Sciatic nerve (tissue), 2 donors: ENCODE data around the gene CCDC102B. TPM values are rescaled to one million over a fixed set of nuclear protein-coding genes. Genes with fewer than 3 reads are reported as not detected.
"Not testable (repeated sequence)": the region's sequence is repeated elsewhere in the genome, so short reads cannot be mapped to it uniquely, and the experiment has no call there.

Source experiments
- ATAC-seq: fragments of 200-7000 bp; cut with Tn5 transposase; one replicate; pipeline ENCODE4 v1.9.1; 2020; ENCODE audit warnings: mild to moderate bottlenecking, moderate library complexity
- DNase-seq: peaks from one replicate; pipeline ENCODE4 v3.0.0-alpha.2; 2020; ENCODE audit warnings: low spot score
- intact Hi-C: fragments of 100-400 bp; cut with DNase I; formaldehyde crosslinking; loops from one replicate; pipeline ENCODE4 v1.14.2; 2022
- total RNA-seq: library from RNA; stranded (reverse); fragmentation: NEBNext Ultra II Directional; extraction: Animal tissue kit (Norgen Biotek cat#: 25700); gene quantifications from one replicate; pipeline ENCODE4 v1.2.1, GENCODE V29; 2021
- donor health status: DM: no; HTN: no; CAD: no.
- donor health status: DM: no; HTN: no; CAD: no.

The CCDC102B gene
- total RNA-seq, 1 donor from 2014 or later = 16.5 TPM

DNA sequence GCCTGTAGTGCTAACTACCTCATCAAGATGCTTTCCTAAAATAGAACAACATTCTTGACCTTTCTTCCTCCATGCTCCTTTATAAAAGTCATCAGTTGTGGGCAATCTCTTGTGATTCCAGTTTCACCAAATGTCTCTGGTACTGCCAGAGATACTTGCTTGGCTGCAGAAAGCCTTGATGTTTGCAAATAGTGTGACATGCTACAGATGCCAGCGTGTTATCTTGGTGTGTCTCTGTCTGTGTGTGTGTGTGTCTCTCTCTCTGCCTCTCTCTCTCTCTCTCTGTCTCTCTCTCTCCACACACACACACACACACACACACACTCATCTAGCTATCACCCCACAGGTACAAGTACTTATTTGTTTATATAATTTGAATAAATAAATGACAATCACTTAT is 146.9 kb downstream of the CCDC102B start:
- no peak for DNase-seq
- no peak for ATAC-seq
- intact Hi-C loops = no loop called here

DNA sequence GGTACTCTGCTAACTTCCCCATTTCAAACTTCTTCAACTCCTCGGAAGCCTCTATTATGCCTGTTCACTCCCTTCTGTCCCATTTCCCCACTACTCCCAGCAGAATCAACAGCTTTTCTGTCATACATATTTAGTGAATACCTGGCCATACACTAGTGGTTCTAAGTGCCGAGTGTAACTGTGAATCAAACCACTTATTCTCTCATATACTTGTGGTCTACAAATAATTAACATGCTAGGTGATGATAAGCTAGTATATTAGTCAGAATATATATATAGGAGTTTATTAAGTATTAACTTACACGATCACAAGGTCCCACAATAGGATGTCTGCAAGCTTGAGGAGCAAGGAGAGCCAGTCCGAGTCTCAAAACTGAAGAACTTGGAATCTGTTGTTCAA is 150.7 kb downstream of the CCDC102B start:
- intact Hi-C loops = no loop called here
- no peak for ATAC-seq

DNA sequence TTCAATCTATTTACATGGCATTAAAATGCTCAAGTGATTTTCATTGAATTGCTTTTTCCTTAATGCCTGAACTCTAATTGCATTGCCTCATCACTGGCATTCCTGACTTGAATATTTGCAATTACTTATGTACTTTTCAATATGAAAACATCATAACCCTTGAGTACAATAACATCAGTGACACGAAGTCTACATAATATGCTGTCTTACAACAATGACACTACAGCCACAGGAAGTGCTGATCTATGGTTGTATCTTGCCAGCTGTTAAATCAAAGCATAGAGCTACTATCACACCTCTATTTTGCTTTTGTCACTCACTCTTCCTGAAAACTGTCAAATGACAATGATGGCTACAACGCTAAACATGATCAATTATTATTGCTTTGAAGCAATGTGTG is 156.9 kb downstream of the CCDC102B start:
- ATAC-seq (no peak), DNase-seq (no peak)
- intact Hi-C loops = no loop called here

More for the DNA sequence above, 150.7 kb downstream of the CCDC102B start:
- no peak for DNase-seq

DNA sequence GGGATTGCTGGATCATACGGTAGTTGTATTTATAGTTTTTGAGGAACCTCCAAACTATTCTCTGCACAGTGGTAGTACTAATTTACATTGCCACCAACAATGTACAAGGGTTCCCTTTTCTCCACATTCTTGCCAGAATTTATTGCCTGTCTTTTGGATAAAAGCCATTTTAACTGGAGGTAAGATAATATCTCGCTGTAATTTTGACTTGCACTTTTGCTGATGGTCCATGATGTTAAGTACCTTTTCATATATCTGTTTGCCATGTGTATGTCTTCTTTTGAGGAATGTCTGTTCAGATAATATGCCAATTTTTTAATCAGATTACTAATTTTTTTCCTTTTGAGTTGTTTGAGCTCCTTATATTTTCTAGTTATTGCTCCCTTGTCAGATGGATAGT is 158.8 kb downstream of the CCDC102B start:
- intact Hi-C loops = no loop called here
- DNase-seq (no peak), ATAC-seq (no peak)

DNA sequence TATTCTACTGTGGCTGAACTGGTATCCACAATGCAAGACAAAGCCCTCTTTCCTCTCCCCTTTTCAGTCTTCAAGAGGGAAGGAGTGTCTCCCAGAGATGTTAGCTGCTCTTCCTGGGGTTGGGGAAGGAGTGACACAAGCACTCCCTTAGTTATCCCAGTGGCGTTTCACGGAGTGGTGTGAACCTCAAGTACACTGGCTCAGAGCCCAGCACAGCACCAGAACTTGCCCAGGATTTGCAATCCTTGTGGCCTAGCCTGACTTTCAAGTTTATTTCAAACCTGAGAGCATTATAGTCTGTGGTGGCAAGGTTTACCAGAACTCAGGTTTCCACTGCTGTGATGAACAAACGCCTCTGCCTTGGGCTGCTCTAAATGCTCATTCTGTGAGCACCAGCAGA is 162.5 kb downstream of the CCDC102B start:
- no peak for ATAC-seq

DNA sequence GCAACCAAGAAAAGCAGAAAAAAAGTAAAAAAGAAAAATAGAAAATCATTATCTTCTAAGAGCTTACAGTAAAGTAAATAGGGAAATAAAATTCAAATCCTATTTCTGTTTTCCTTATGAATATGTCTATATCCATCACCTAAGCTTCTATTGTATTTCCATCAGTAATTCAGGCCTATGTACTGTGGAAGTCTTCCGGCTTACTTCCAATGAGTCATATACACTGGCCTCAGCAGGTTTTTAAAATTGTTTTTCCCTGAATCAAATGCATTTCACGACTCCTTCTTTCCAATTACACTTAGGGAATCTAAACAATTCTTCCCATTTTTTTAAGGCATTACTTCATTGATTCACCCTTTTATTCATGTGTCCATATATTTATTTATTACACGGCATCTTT is 164.7 kb downstream of the CCDC102B start:
- intact Hi-C loops = no loop called here
- no peak for DNase-seq
- ATAC-seq = no peak

More for the DNA sequence above, 162.5 kb downstream of the CCDC102B start:
- intact Hi-C loops = no loop called here
- no peak for DNase-seq

DNA sequence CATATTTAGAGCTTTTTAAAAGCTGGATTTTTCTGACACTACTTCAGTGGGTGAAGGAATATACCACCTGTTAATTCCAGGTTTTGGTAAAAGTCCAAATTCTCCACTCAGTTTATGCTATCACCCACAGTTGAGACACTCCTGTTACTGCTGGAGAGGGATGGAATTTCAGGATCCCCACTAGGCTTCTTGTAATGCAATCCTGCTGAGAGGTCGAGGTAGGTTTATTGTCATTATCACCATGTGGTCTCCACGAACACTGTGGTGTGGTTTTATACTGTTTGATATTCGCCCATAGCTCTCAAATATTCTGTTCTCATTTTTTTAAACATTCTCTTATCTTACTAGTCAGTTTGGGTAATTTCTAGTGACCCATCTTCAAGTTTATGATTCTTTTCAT is 167.9 kb downstream of the CCDC102B start:
- intact Hi-C loops = no loop called here
- no peak for DNase-seq
- ATAC-seq = no peak

DNA sequence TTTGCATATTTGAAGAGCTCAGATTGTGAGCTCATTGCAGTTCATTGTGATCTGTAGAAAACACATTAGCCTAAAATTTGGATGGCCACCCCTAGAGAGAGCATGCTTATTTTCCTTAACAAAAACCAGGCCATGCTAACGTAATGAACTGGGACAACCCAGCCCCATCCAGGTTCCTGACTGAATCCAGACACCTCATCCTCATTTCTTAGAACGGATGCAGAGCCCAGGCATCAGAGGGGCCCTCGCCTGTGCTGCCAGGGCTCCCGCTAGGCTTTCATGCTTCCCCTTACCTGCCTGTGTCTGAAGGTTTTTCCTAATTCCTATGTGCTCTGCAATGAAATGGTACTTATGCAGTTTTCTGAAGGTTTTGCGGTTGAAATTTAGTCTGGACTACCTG is 171.1 kb downstream of the CCDC102B start:
- intact Hi-C loops = no loop called here
- ATAC-seq (no peak), DNase-seq (no peak)

DNA sequence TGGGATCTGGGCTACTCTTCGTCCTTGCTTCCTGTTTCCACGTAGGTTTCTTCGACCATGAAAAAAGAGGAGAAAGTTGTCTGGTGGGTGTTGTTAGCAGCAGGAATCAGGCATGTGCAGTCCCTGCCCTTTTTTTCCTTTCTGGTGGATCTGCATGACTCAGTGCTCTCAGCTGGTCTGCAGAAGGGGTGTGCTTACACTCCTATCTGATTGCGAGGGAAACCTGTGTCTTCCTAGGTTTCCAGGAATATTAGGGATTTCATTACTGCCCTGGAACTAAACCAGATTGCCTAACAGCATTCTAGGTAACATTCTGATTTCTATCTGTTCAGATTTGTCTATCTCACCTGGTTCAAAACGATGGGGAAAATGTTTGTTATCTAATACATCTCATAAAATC is 174.3 kb downstream of the CCDC102B start:
- ATAC-seq (no peak), DNase-seq (no peak)
- intact Hi-C loops = no loop called here

DNA sequence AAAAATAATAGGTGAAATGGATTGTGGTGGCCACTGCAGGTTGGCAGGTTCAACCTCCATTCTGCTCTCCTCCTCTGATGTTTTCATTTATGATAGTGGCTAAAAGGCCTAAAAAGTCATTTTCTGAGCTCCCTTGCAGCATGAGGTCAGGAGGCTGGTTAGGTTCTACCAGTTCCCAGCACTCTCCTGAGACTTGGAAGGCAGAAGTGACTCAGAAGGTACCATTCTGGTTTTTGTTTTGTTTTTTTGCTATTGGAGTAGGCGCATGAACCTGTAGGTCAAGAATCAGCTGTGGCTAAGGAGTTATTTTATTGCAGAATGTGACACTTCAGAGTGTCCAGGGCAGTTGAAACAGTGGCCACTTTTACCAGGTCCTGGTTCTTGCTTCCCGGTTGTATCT is 181.9 kb downstream of the CCDC102B start:
- no peak for DNase-seq
- intact Hi-C loops = no loop called here
- no peak for ATAC-seq

DNA sequence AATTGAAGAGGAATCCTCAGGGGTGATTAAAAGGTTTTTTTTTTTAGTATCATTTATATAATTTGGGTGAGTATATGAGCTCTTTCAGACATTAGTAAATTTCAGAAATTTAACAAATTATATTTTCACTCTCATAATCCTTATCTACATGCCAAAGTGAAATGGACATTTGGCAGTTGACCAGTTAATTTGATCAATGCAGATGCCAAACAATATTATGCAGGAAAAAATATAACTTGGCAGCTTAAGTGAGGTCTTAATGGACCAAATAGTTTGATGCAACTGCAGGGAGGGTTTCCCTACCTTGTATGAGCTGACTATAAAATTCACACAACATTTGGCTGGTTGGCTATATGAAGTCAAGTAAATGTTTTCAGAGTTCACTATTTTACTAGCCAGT is 185.2 kb downstream of the CCDC102B start:
- ATAC-seq = no peak
- no peak for DNase-seq

DNA sequence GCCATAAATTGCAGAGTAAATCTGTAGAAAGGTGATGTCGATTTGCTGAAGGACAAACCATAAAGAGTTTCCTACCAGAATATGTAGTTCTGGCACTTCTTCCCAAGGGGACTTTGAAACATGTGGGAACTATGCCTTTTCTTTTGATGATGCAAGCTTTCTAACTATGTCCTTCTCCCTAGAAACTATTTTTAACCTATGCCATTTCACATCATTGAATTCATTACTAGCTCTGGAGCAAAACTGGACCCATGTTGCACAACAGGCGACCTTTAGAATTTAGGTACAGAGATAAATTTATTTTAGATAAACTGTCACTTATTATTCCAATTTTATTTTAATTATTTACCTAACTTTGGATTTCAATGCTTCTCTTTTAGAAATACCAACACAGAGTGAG is 186.5 kb downstream of the CCDC102B start:
- intact Hi-C loops = no loop called here
- DNase-seq (no peak), ATAC-seq (no peak)

More for the DNA sequence above, 185.2 kb downstream of the CCDC102B start:
- intact Hi-C loops = no loop called here

DNA sequence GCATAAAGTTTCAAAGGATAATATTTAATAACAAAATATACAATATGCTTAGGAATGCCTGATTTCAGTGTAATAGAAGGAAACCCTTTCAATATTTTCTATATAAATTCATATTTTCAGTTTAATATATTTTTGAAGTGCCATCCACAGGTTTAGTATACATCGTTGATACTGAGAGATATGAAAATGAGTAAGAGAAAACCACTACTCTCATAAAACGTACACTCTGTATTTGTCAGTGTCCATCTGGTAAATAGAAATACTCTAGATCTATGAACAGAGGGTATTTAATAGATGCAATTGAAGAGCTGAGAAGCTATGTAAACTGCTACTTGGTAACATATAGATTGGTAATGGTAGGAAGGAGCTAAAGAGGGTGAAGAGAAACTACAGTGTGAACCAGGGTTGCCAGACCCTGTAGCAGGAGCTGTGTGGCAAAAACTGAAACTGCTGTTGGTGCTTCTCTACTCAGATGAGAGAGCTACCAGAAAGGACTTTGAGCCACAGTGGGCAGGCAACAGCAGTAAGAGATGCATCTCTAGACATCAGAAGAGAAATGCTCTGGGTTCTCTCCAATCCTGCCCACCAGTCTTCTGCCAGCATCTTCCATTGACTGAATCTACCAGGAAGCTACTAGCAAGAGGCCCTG is 187.4 kb downstream of the CCDC102B start:
- no peak for ATAC-seq
- intact Hi-C loops = no loop called here
- DNase-seq = no peak

DNA sequence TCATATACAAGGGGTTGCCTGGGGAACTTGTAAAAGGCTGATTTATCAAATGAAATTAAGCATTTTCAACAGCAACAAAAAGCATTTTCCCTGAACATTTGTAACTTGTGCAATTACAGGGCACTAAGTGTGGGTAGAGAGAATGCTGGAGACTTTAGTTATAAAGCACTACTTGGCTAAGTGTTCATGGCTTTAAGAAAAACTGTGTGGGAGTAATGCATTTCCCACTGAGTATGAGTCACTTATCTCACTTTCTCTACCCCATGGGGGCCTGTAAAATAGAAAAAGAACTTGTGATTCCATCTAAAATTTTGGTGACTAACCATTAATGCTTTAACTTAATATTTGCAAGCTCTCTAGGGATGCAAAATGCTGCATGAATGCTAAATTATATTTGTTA is 193.4 kb downstream of the CCDC102B start:
- intact Hi-C loops = no loop called here
- ATAC-seq = no peak
- no peak for DNase-seq

DNA sequence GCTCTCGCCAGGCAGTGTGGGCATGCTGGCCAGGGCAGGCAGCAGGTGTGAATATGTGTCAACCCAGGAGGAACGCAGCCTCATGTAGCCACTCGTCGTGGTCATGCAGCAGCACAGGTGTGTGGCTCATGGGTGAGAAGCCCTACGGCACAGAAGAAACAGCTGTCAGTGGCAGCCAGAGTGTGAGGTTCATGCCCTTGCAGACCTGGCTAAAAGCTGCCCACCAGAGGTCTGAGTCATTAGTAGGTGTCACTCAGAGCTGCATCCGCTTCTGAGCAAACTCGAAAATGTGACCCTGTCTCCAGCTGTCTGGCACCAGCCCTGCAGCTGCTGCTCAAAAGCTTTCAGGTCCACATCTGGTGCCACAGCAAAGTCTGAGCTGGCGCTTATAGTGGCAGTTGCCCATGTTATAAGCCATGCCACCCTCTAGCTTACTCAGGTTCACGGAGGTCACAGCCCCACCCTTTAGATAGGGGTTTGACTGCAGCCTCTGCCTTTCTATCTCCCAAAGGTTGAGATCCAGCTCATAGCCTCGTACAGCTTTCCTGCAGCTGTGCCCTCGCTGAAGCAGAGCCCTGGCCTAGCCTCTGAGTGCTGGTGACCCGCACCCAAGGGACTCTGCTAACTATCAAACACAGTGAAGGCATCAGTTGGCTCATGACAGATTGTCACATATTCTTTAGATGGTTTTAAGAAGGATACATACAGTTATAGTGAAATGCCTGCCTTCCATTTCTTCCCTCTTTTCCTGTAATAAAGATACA is 195.0 kb downstream of the CCDC102B start:
- intact Hi-C loops = no loop called here
- DNase-seq = no peak
- no peak for ATAC-seq

DNA sequence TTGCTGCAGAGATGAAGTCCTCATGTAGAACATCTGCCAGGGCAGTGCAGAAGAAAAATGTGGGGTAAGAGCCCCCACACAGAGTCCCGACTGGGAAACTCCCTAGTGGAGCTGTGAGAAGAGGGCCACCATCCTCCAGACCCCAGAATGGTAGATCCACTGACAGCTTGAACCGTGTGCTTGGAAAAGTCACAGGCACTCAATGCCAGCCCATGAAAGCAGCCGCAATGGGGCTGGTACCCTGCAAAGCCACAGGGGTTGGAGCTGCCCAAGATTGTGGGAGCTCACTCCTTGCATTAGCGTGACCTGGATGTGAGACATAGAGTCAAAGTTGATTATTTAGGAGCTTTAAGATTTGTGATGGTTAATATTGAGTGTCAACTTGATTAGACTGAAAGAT is 197.8 kb downstream of the CCDC102B start:
- intact Hi-C loops = no loop called here
- ATAC-seq (no peak), DNase-seq (no peak)

DNA sequence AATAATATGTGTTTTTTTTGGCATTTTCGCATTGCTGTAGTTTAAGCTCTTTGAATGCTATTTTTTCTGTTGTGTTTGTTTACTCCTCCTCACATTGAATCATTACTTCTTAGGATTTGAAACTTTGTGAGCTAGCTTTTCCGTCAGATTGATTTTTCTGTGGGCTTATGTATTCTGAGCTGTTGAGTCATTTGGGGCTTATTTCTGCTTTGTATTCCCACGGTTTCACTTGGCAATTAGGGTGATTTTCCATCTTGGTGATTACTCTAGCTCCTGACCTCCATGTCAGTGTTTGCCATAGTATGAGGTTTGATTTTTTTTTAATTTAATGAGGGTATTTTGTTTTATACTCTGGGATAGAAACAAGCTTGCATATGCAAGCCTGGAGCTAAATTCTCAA is 200.0 kb downstream of the CCDC102B start:
- intact Hi-C loops = no loop called here
- no peak for ATAC-seq
- DNase-seq = no peak

DNA sequence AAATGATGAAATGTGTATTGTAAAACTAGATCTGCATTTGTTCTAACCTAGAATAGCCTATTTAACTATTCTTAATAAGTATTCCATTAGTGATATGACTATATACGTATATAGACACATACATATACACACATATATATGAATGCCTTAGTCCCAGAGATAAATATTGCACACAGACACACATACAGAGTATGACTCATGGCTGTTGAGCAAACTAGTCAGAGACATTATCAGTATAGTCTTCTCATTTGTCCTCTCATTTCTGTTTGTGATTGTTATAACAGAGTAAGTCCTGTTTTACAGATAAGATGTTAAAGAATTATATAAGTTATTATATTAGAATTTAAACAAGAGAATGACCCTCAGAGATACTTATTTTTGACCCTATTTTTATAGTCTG is 202.5 kb downstream of the CCDC102B start:
- DNase-seq (no peak), ATAC-seq (no peak)
- intact Hi-C loops = no loop called here

DNA sequence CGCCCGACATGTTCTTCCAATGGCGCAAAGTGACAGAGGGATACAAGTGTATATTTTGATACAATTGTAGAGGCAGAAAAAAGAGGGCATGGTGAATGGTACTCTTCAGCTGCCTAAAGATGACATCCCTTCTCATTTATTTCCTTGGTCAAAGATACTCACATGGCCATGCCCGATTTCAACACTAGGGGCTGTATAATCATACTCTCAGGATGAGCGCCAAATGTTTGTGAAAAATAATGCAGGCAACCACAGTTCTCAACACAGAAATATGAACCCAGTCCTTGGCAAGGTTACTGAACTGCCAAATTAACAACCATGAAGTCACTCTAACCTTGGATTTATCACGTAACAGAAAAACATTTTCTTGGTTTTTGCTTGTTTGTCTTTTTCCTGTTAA is 204.4 kb downstream of the CCDC102B start:
- ATAC-seq = no peak
- intact Hi-C loops = no loop called here
- DNase-seq = no peak

DNA sequence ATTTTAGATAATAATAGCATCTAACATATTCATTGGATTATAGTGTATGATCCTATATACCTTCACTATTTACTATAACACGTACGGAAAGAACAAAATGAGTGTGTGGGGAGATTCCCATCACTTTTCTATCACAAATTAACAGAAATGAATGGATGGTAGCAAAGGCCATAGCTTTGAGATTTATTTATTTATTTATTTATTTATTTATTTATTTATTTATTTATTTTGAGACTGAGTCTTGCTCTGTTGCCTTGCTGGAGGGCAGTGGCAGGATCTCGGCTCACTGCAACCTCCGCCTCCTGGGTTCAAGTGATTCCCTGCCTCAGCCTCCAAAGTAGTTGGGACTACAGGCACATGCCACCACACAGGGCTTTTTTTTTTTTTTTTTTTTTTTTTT is 208.3 kb downstream of the CCDC102B start:
- intact Hi-C loops, ATAC-seq: not testable (repeated sequence)

DNA sequence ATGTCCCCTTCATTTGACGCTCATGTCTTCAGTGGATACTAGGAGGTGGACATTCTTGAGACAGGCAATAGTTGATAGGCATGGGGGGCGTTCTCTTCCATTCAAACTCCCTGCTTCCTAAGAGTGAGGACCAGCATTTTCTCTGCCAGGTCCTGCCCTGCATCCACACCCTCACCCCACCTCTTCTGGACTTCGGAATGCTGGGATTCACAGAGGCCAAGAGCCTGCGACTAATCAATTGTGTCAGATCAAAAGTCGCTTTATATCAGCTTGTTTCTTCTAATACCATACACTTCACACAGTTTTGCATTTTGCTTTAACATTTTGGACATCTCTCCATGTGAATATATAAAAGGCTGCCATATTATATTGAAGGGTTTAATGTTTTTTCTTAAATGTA is 210.7 kb downstream of the CCDC102B start:
- ATAC-seq (no peak), DNase-seq (no peak)
- intact Hi-C loops = no loop called here

More for the DNA sequence above, 208.3 kb downstream of the CCDC102B start:
- DNase-seq = not testable (repeated sequence)
